Body of pancreas (tissue), 4 donors: Measurements from ENCODE around the gene TPO.

ENCODE experiments used
- CTCF ChIP-seq, 7 experiments: fragments of 450-650 bp in 4 of 7; fragments of 200-600 bp in 3 of 7; sonication (generic) in 3 of 7; IDR thresholded peaks; one replicate each; pipeline ENCODE4 v1.5.1; 2016 to 2019; ENCODE audit warnings: antibody characterized with exemption in 7 of 7
- POLR2A ChIP-seq, 3 donors: fragments of 450-650 bp; IDR thresholded peaks; one replicate each; pipeline ENCODE4 v1.6.1; 2016; ENCODE audit warnings: antibody characterized with exemption in 3 of 3, mild to moderate bottlenecking in 2 of 3

GRCh38 chr2:1472350-1472749, 59.1 kb downstream of the TPO start:
- TF ChIP-seq CTCF (IDR thresholded peaks at IDR 0.05) (no peak), POLR2A (IDR thresholded peaks at IDR 0.05) (no peak)
